ENCODE measurements around the gene NR3C1. TPM values are rescaled to one million over a fixed set of nuclear protein-coding genes. Genes with fewer than 3 reads are reported as not detected.
A peak's percentile ranks its signal among the peaks of the same experiment; 100 is the strongest.

The NR3C1 gene
- total and polyA plus RNA-seq, 8 donors, result 6.5 to 42.2 (median 27.1) TPM

DNA sequence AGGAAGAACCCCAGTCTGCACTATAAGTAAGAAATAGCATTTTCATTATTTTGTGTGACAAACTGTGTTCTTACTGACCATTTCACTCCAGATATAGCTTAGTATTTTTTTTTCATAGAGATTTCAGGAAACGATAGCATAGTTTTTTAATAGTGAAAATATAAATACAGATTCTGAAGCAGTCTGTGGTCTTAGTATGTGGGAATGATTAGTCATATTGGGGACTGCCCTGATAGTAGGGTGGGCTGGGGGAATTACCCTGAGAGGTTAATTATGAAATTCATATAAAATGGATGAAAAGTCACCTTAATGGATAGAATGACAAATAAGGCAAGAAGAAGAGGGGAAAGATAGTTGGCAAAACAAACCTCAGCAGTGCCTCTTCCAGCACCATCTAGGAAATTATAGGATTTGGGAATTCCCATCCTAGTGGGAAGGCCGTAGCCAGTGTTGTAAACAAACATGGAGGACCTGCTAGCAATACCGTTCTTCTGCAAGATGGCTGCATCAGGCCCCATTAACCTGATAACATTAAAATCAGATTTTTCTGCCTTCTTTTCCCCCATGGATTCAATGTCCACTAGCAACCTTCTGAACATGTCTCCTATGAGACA, 23.7 kb upstream of the NR3C1 start:
- intact Hi-C loops (cut with DNase I), result no loop called here
- 94% methylated on average over 3 of the region's 3 CpGs for WGBS, 2 donors
- TF ChIP-seq, protein P1, sequence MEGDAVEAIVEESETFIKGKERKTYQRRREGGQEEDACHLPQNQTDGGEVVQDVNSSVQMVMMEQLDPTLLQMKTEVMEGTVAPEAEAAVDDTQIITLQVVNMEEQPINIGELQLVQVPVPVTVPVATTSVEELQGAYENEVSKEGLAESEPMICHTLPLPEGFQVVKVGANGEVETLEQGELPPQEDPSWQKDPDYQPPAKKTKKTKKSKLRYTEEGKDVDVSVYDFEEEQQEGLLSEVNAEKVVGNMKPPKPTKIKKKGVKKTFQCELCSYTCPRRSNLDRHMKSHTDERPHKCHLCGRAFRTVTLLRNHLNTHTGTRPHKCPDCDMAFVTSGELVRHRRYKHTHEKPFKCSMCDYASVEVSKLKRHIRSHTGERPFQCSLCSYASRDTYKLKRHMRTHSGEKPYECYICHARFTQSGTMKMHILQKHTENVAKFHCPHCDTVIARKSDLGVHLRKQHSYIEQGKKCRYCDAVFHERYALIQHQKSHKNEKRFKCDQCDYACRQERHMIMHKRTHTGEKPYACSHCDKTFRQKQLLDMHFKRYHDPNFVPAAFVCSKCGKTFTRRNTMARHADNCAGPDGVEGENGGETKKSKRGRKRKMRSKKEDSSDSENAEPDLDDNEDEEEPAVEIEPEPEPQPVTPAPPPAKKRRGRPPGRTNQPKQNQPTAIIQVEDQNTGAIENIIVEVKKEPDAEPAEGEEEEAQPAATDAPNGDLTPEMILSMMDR (IDR thresholded peaks at IDR 0.05), result no peak

DNA sequence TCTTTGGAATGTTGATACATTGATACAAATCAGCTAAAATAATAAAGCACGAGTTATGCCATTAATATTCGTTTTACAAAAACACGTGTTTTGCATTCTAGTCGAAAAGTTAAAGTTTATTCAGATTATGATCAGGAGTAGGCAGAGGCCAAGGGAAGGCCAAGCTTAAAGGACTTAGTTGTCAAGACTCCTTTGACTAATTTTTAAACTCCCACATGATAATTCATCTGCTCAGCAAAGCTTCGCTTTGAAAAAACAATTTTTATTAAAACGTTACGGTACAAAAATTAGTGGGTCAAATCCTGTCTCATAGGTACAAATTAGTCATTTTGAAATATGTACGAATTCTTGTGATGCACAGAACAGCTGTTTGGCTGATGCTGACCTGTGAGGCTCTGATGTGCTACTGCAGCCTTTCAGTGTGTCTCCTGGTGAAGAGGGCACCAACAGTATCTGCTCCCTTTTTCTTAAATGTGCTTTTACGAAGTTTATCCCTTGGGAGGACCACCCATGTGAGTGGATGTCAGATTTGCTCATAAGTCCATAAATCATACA, 23.0 kb upstream of the NR3C1 start:
- TF ChIP-seq, protein P1 (IDR thresholded peaks at IDR 0.05), result no peak
- Histone ChIP-seq H3K27me3 (no peaks in the 10 kb centered on the region), H3K4me3 (no peak overlapping the region), H3K9me3 (no peaks in the 10 kb centered on the region), H3K4me1 (no peaks in the 10 kb centered on the region), H3K27ac (no peak overlapping the region), H3K36me3 (no peaks in the 10 kb centered on the region)
- ATAC-seq (no peak), FAIRE-seq (no peak), DNase-seq (no peak)
- intact Hi-C loops (cut with DNase I), result no loop called here
- 78 to 82% methylated on average over 9 of the region's 9 CpGs for WGBS, 2 donors

More for the DNA sequence above, 23.7 kb upstream of the NR3C1 start:
- Histone ChIP-seq H3K27ac (no peak overlapping the region), H3K27me3 (no peaks in the 10 kb centered on the region), H3K4me3 (no peak overlapping the region), H3K9me3 (no peaks in the 10 kb centered on the region), H3K4me1 (no peaks in the 10 kb centered on the region), H3K36me3 (no peaks in the 10 kb centered on the region)
- FAIRE-seq (no peak), DNase-seq (no peak), ATAC-seq (no peak)

DNA sequence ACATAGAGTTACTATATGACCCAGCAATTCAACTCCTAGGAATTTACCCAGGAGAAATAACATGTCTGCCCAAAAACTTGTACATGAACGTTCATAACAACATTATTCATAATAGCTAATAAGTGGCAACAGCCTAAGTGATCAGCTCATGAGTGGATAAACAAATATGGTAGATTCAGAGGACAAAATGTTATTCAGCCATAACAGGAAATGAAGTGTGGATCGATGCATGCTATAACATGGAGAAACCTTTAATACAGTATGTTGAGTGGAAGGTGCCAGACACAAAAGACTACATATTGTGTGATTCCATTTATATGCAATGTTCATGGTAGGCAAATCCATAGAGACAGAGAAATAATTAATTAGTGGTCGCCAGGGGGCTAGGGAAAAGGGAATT, 22.3 kb upstream of the NR3C1 start:
- ATAC-seq (no peak), DNase-seq (no peak), FAIRE-seq (no peak)
- intact Hi-C loops (cut with DNase I), result no loop called here
- Histone ChIP-seq H3K9me3 (no peaks in the 10 kb centered on the region), H3K27ac (no peak overlapping the region), H3K36me3 (no peaks in the 10 kb centered on the region), H3K27me3 (no peaks in the 10 kb centered on the region), H3K4me3 (no peak overlapping the region), H3K4me1 (no peaks in the 10 kb centered on the region)
- WGBS, 2 donors, result 84 to 85% methylated on average over 3 of the region's 3 CpGs
- TF ChIP-seq, protein P1 (IDR thresholded peaks at IDR 0.05), result no peak

DNA sequence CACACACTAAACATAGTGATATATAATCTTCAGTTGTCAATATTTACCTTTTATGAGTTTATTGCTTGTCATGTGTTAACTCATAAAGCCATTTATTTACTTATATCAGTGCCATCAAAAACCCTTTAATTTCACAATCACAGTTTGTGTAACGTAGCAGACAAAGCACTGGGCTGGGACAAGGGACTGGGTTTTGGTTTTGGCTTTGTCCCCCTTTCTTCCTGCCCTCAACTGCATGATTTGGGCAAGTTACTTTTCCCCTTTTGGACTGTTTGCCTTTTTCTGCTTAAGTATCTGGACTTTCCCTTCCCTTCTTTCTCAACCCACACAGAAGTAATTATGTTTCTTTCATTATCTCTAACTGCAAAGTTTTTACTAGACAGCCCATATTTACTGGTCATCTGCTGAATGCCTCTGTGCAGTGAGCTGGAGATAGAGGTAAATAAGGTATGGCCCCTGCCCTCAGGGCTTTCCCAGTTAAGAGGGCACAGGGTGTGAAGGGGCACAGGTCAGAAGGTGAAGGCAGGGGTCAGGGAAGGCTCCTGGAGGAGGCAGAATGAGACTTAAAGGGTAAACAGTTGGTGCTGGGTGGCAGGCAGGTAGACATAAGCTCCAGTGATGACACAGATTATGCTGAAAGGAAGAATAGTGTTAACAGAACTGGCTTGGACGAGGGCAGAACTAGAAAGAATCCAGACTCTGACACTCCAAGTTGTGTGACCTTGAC, 14.8 kb upstream of the NR3C1 start:
- DNase-seq, result no peak
- Histone ChIP-seq H3K27ac (peak overlapping the region in 1 of 4 donors; percentile 8), H3K9me3 (no peaks in the 10 kb centered on the region), H3K4me3 (no peak overlapping the region), H3K36me3 (no peaks in the 10 kb centered on the region), H3K27me3 (no peaks in the 10 kb centered on the region), H3K4me1 (peaks cover 5 to 27% (median 12%) of the 10 kb centered on the region in 3 donors)
- no peak for FAIRE-seq
- TF ChIP-seq, protein P1 (IDR thresholded peaks at IDR 0.05), result no peak
- intact Hi-C loops (cut with DNase I), result no loop called here
- ATAC-seq, result peak in 3 of 4 donors; percentile 32 to 39 (median 33)
- WGBS, 2 donors, result 6 to 9% methylated on average over 2 of the region's 2 CpGs
